Upper lobe of right lung (tissue), 1 donor: Measurements from ENCODE around the gene FITM2. TPM values are rescaled to one million over a fixed set of nuclear protein-coding genes. Genes with fewer than 3 reads are reported as not detected.
A peak's percentile ranks its signal among the peaks of the same experiment; 100 is the strongest.

Experiments
- ATAC-seq: fragments of 200-7000 bp; cut with Tn5 transposase; one replicate; pipeline ENCODE4 v1.9.1; 2020; ENCODE audit warnings: mild to moderate bottlenecking, moderate library complexity
- DNase-seq: peaks from one replicate; pipeline ENCODE4 v3.0.0-alpha.2; 2020
- H3K27ac ChIP-seq: fragments of 200-600 bp; one replicate; pipeline ENCODE4 v1.8.0; 2022
- H3K27me3 ChIP-seq: fragments of 200-600 bp; one replicate; pipeline ENCODE4 v1.8.0; 2022; ENCODE audit warnings: mild to moderate bottlenecking
- H3K36me3 ChIP-seq: fragments of 200-600 bp; one replicate; pipeline ENCODE4 v1.8.0; 2022
- H3K4me1 ChIP-seq: fragments of 200-600 bp; one replicate; pipeline ENCODE4 v1.8.0; 2022
- H3K4me3 ChIP-seq: fragments of 200-600 bp; one replicate; pipeline ENCODE4 v1.8.0; 2022; ENCODE audit warnings: mild to moderate bottlenecking
- H3K9me3 ChIP-seq: fragments of 200-600 bp; one replicate; pipeline ENCODE4 v1.8.0; 2022
- intact Hi-C: fragments of 100-400 bp; cut with DNase I; formaldehyde crosslinking; loops from one replicate; pipeline ENCODE4 v1.11.0; 2022
- long read RNA-seq: library from polyadenylated mRNA; unstranded; transcript quantifications from one replicate; pipeline ENCODE4 v2.0.0, GENCODE V29; 2021
- total RNA-seq: library from RNA; stranded (reverse); fragmentation: NEBNext Ultra II Directional; extraction: Animal tissue kit (Norgen Biotek cat#: 25700); gene quantifications from one replicate; pipeline ENCODE4 v1.2.1, GENCODE V29; 2021
- TF ChIP-seq, protein P1 (sequence below): fragments of 200-600 bp; IDR thresholded peaks from one replicate; pipeline ENCODE4 v1.8.0; 2022; ENCODE audit warnings: antibody characterized with exemption
- donor health status: DM: no; HTN: yes; CAD: no; lungs with severe emphysema.

Gene FITM2, protein sequence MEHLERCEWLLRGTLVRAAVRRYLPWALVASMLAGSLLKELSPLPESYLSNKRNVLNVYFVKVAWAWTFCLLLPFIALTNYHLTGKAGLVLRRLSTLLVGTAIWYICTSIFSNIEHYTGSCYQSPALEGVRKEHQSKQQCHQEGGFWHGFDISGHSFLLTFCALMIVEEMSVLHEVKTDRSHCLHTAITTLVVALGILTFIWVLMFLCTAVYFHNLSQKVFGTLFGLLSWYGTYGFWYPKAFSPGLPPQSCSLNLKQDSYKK
- 12.6 TPM for total RNA-seq
- long read RNA-seq, full-length matches to known transcripts: 1 of 1 reads
- long read RNA-seq, partial matches to known transcripts: 0 of 1 reads
- long read RNA-seq, other reads (novel, unspliced or antisense): 0 of 1 reads

DNA sequence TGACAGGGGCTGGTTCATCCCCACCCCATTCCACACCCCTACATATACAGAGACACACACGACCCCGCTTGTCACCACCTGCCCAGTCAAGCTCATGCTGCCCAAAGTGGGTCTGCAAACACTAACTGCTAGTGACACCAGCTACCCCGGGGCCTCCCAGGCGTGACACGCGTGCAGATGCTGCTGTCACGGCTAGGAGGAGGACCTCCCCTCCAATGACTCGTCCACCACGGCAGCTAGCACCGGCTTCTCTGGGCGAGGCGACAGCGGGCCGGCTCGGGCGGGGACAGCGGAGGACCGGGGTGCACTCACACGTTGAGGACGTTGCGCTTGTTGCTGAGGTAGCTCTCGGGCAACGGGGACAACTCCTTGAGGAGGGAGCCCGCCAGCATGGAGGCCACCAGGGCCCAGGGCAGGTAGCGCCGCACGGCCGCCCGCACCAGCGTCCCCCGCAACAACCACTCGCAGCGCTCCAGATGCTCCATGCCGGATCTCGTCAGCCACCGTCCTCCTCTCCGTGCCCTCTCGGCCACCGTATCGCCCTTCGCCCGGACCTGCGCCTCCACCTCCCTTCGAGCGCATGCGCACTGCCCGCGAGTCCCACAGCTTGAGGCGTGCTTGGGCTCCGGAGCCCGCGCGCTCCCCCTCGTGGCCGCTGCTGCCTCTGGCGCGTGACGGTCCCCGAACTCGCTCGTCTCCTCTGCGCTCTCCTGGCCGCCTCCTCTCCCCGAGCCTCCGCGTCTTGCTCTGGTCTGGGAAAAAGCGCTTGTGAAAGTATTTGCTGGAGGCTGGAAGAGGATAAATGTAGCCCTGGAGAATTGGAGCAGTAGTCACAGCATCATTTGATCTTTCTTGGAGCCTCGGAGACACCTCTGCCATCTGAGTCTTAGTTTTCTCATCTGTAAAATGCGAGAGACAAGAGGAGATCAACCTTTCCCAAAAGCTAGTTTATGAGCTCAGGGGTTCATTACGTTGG is at the start of gene FITM2:
Gene FITM2 (minus strand): TSS at position 539 of the 976 bp plus-strand sequence. CDS start 54 bp downstream, at position 485.
- intact Hi-C loops: loop anchor here (5.0 kb wide), 1 partner anchor 94 kb away; no protein-coding TSS in a partner anchor
- Histone ChIP-seq H3K27ac (peak within 1 kb of the TSS; percentile 79), H3K36me3 (peaks cover 11% of the 10 kb centered on the region), H3K9me3 (no peaks in the 10 kb centered on the region), H3K4me3 (peak within 1 kb of the TSS; percentile 97), H3K4me1 (peaks cover 9% of the 10 kb centered on the region), H3K27me3 (no peaks in the 10 kb centered on the region)
- TF ChIP-seq, protein P1, sequence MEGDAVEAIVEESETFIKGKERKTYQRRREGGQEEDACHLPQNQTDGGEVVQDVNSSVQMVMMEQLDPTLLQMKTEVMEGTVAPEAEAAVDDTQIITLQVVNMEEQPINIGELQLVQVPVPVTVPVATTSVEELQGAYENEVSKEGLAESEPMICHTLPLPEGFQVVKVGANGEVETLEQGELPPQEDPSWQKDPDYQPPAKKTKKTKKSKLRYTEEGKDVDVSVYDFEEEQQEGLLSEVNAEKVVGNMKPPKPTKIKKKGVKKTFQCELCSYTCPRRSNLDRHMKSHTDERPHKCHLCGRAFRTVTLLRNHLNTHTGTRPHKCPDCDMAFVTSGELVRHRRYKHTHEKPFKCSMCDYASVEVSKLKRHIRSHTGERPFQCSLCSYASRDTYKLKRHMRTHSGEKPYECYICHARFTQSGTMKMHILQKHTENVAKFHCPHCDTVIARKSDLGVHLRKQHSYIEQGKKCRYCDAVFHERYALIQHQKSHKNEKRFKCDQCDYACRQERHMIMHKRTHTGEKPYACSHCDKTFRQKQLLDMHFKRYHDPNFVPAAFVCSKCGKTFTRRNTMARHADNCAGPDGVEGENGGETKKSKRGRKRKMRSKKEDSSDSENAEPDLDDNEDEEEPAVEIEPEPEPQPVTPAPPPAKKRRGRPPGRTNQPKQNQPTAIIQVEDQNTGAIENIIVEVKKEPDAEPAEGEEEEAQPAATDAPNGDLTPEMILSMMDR: peak; percentile 95
- peak; percentile 100 for DNase-seq
- peak; percentile 99 for ATAC-seq

DNA sequence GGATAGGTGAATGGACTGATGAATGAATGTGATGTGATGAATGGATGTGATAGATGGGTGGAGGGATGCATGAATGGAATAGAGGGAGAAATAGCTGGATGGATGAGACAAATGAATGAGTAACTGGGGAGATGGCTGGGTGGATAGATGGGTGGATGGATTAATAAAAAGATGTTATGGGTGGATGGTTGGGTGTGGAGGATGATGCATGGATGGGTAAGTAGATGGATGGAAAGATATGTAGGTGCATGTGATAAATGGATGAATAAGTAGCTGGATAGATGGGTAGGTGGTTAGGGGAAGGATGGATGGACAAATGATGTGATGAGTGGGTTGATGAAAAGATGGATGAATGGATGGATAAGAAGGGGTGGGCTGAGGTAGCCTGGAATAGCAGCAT is 49.2 kb upstream of the FITM2 start:
- Histone ChIP-seq H3K27ac (no peak overlapping the region), H3K4me3 (no peak overlapping the region), H3K4me1 (no peaks in the 10 kb centered on the region), H3K27me3 (peaks cover 13% of the 10 kb centered on the region), H3K36me3 (no peaks in the 10 kb centered on the region), H3K9me3 (no peaks in the 10 kb centered on the region)
- TF ChIP-seq, protein P1: no peak
- ATAC-seq (no peak), DNase-seq (no peak)
- intact Hi-C loops: no loop called here

DNA sequence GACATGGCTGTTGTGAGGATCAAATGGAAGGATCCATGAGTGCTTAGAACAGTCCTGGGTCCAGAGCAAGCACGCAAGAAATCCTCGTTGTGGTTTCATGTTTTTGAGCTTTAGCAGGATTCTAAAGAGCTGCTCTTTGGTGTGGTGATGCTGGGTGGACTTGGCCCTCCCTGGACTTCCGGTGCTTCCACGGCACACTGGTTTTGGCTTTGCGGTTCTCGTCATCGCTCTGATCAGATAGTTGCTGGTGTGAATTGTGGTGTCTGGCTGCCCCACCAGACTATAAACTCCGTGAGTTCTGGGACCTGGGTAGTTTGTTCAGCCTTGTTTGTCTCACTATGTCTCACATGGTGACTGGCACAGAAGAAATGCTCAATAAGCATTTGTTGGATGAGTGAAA is 47.8 kb upstream of the FITM2 start:
- DNase-seq (no peak), ATAC-seq (no peak)
- Histone ChIP-seq H3K36me3 (no peaks in the 10 kb centered on the region), H3K27me3 (peaks cover 13% of the 10 kb centered on the region), H3K4me1 (no peaks in the 10 kb centered on the region), H3K27ac (no peak overlapping the region), H3K9me3 (no peaks in the 10 kb centered on the region), H3K4me3 (no peak overlapping the region)
- TF ChIP-seq, protein P1: no peak
- intact Hi-C loops: no loop called here

DNA sequence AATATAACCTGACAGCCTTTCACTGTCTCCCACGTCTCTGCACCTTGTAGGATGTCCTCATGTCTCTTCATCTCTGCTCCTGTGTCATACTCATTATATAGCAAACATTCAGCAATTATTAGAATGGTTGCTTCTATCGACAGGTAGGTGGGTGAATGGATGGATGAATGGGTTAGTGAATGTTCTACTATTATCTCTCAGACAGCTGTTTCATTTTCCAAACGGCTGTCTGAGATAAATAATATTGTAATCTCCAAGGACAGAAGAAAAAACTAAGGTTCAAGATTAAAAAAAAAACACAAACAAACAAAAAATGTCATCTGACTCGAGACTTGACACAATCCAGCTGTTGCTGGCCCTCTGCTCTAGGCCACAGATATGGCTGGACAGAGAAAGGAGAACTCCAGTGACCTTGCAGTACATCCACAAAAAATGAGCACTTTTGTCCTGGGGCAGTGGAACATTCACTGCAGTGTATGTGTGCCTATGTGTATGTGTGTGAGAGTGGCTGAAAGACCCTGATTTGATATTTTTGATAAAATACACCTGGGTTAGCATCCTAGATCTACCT is 46.6 kb upstream of the FITM2 start:
- no peak overlapping the region for H3K4me3 ChIP-seq
- DNase-seq (no peak), ATAC-seq (peak; percentile 35)
- TF ChIP-seq, protein P1: no peak
- no peaks in the 10 kb centered on the region for H3K4me1 ChIP-seq
- H3K27ac ChIP-seq: no peak overlapping the region
- H3K36me3 ChIP-seq: no peaks in the 10 kb centered on the region
- intact Hi-C loops: no loop called here
- peaks cover 13% of the 10 kb centered on the region for H3K27me3 ChIP-seq
- H3K9me3 ChIP-seq: no peaks in the 10 kb centered on the region

DNA sequence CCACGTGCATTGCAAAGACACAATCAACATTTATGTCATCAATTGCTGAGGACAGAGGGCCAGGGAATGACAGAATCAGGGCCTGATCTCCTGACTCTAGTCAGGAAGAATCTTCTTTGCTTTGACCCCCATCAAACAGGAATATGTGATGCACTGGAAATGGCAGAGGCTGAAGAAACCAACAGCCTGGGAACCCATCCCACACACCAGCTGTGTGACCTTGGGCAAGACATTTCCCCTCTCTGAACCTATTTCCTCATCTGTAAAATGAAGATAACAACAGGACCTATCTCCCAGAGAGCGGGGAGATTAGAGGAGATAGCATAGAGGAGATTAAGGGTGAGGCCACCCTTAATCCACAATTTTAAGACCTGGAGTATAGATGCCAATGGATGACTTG is 46.0 kb upstream of the FITM2 start:
- DNase-seq (no peak), ATAC-seq (no peak)
- no peaks in the 10 kb centered on the region for H3K36me3 ChIP-seq
- H3K9me3 ChIP-seq: no peaks in the 10 kb centered on the region
- TF ChIP-seq, protein P1: no peak
- H3K4me3 ChIP-seq: no peak overlapping the region
- no peaks in the 10 kb centered on the region for H3K4me1 ChIP-seq
- H3K27me3 ChIP-seq: peaks cover 13% of the 10 kb centered on the region
- intact Hi-C loops: no loop called here
- no peak overlapping the region for H3K27ac ChIP-seq
